ENCODE results near the gene PPP1R9B.

The PPP1R9B gene

DNA sequence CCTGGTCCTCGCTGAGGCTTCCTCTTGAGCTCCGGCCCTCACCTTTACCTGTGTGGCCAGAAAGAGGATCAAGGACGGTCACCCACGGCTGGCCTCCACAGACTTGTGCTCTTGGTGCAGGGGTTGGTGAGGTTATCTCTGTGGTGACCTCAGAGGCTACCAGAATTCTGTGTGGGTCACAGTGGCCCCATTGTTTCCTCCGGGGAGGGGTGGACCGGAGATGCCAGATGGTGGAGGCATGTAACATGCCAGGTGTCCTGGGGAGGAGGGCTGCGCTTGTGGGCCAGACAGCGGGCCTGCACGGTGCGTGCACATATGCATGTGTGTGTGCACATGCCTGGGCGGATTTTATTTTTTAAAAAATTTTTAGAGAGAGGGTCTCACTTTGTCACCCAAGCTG lies 21.7 kb upstream of the PPP1R9B start:
- DNase-seq, result no peak

DNA sequence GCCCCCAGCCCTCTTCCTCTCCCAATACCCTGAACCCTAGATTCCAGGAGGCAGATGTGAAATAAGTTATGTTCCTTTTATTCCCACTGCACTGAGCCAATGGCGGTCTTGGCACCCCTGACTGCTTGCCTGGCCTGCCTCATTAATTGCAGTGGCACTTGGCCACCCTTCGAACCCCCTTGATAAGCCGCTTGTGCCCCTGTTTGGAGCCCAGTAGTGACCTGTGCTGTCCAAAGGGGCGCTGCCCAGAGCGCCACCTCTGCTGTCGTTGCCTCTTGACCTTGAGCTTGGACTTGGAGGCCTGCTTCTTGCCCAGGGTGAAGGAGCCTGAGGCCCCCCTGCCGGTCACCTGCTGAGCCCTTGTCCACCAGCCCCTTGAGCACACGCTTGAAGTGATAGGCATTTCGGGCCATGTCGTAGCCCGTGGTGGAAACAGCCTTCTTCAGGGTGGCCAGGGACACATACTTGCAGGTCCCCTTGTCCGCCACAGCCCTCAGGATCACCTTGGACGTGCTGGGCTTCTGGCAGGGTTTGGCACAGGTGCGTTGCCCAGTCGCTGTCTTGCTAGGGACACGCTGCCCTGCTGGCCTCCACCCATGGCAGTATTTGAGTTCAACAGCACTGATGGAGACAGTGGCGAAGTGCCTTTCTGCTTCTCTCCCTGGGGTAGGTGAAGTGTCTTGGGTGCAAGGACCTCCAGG lies 21.0 kb upstream of the PPP1R9B start:
- DNase-seq, result no peak

DNA sequence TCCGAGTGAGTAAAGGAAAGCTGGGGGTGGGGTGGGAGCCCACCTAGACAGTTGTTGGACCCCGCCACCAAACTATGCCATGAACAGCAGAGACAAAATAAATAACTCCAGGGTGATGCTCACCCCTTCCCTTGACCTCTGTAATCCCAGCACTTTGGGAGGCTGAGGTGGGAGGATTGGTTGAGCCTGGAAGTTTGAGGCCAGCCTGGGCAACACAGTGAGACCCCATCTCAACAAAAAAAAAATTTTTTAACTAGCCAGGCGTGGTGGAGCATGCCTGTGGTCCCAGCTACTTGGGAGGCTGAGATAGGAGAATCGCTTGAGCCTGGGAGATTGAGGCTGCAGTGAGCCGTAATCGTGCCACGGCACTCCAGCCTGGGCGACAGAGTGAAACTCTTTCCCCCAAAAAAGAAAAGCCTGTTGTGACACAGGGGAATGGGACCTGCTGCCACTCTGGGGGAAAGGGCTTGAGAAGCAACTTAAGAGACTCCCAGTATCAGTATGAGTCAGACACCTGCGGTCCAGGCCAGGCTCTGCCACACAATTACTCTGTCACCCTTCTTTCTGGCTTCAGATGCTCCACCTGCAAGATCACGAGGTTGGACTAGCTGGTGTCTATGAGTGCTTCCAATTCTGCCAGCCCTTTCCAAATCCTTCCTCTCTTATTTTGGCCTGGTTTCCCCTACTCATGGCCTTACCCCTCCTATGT lies 20.3 kb upstream of the PPP1R9B start:
- DNase-seq, result peak in 1 of 5 donors; percentile 62

DNA sequence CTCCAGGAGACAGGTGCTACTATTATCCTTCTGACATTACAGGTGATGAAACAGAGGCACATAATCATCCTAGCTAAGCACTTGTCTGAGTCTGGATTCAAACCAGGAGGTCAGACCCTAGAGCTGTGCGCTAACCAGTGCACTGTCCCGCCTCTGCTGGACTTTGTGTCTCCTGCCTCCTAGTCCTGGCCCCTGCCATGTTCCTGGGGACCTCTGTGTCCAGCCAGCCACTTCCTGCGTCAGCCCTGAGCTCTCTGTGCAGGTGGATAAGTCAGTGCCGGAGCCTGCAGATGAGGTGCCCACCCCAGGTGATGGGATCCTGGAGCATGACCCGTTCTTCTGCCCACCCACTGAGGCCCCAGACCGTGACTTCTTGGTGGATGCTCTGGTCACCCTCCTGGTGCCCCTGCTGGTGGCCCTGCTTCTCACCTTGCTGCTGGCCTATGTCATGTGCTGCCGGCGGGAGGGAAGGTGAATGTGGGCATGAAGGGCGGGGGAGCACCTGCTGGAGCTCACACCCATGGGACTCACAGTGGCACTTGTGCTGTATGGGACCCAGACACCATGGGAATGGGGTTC lies 19.5 kb upstream of the PPP1R9B start:
- no peak for DNase-seq

DNA sequence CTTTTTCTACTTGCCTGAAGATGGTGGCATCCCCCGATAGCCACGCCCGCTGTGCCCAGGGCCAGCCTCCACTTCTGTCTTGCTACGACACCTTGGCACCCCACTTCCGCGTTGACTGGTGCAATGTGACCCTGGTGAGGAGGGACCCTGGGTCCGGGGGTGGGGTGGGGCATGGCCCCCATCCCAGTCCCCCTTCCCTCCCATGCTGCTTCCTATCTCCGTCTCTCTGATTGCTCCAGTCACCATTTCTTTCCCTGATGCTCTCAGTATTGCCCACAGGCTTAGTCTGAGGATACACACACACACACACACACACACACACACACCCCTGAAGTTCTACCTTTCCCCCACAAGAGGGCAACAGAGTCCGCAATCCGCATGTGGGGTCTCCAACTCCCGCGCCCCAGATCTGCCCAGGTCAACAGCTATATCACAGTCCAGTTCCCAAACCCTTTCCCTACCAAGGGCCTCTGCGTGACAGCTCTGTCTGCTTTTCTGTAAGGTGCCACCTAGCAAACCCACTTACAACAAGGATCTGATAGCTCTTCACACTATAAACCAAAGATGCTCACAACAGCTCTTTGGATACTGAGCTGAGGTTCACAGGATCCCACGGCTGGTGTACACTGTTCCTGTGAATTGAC lies 18.8 kb upstream of the PPP1R9B start:
- DNase-seq, result peak in 4 of 5 donors; percentile 42 to 72 (median 49)

DNA sequence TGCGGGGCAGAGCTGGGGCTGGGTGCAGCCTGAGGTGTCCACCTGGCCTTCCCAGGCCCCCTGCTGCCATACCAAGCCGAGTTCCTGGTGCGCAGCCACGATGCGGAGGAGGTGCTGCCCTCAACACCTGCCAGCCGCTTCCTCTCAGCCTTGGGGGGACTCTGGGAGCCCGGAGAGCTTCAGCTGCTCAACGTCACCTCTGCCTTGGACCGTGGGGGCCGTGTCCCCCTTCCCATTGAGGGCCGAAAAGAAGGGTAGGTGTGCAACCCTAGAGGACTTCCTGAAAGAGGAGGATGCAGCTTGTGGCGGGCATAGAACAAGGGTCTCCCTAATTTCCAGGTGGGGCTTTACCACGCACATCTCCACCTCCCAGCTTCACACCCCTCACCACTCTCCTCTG lies 17.8 kb upstream of the PPP1R9B start:
- no peak for DNase-seq

DNA sequence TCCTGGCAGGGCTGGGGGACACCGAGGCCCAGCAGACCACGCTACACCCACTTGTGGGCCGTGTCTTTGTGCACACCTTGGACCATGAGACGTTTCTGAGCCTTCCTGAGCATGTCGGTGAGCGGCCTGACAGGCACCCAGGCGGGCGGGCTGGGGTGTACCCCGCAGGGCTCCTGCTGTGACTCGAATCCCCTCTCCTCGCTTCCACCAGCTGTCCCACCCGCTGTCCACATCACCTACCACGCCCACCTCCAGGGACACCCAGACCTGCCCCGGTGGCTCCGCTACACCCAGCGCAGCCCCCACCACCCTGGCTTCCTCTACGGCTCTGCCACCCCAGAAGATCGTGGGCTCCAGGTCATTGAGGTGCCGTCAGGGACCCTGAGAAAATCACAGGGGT lies 16.9 kb upstream of the PPP1R9B start:
- DNase-seq, result no peak

DNA sequence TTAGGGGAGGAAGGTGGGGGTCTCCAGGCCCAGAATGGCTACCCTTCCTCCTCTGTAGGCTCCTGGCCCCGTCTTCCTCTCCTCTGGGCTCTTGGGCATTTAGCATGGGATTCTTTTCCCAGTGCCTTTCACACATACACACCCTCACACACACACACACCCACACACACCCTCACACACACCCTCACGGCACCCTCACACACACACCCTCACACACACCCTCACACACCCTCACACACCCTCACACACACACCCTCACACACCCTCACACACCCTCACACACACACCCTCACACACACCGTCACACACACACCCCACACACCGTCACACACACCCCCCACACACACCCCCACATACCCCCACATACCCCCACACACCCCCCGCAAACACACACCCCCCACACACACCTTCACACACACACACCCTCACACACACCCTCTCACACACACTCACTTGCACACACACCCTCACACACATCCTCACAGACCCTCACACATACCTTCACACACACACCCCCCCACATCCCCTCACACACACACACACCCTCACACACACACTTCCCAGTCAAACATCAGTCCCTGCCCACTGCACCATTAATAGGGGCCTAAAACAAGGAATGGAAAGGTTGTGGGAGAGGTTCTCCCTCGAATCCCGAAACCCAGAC lies 16.2 kb upstream of the PPP1R9B start:
- DNase-seq, result no peak

DNA sequence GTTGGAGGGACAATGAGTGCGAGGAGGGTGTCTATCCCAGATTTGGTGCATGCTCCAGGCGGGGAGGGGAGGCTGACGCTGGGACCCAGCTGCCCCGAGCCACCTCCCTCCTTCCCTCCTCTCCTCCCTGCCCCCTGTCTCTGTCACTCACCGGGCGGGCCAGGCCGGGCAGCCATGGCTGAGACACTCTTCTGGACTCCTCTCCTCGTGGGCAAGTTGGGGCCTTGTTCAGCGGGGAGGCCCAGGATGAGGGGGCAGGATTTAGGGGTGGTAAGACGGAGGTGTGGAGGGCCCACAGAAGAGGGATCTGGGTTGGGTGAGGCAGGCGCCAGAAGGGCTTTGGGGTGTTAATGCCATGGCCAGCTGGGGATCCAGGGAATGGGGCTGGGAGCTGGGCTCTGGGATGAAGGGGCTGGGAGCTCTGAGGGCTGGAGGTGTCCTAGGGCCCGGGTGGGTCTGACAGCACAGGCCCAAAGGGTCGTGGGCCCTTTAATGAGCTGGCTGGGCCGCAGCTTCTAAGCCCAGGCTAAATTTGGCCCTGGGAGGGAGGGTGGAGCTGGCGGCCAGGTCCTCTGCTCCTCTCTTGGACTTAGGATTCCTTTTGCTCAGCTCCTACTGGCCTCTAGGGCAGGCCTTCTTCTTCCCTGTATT lies 15.5 kb upstream of the PPP1R9B start, which contains the start of gene SGCA:
TSS of gene SGCA (plus strand) at position 139 of the 651 bp plus-strand sequence. CDS start at position 175, 36 bp downstream.
- DNase-seq, result no peak

DNA sequence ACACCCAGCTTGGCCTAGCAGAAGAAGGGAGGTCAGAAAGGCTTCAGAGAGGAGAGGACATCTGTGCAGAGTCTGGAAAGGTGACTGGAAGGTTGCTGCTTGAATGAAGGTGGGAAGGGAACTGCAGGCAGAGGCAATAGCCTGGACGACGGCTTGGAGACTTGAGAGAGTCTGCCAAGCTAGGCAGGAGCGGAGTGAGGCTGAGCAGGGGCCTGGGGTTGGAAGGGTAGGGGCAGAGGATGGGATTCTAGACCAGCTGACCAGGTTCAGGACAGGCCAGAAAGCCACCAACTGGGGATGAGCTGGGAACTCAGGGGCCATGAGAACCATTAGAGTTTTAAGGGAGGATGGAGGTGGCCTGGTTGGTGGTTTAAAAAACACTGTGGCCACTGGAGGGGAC lies 15.0 kb upstream of the PPP1R9B start:
- no peak for DNase-seq

DNA sequence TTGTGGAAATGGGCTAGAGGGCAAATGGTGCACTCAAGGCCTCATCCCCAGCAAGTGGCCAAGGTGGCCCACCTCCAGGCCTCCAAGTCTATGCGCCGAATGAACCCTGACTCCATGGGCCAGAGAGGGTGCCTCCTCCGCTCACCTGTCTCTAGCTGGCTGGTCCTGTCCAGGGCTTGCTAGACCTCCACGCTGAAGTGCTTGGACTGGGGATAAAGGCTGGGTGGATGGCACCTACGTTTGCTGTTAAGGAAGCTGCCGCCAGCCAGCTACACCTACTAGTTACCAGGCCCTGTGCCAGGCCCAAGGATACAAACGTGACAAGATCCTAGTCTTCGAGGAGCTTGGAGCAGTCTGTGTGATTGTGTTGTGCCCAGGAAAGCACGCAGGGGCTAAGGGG lies 14.6 kb upstream of the PPP1R9B start:
- DNase-seq, result no peak

DNA sequence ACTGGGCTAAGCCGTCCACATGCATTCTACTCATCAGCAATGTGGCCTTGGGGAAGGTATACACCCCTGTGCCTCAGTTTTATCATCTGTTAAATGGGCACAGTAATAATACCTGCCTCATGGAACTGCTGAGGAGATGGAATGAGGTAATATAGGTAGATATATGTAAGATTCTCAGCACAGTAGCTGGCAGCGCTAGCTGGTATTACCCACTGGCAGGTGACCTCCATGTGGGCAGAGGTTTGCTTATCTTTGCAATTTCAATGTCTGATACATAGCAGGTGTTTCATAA lies 14.2 kb upstream of the PPP1R9B start:
- no peak for DNase-seq

DNA sequence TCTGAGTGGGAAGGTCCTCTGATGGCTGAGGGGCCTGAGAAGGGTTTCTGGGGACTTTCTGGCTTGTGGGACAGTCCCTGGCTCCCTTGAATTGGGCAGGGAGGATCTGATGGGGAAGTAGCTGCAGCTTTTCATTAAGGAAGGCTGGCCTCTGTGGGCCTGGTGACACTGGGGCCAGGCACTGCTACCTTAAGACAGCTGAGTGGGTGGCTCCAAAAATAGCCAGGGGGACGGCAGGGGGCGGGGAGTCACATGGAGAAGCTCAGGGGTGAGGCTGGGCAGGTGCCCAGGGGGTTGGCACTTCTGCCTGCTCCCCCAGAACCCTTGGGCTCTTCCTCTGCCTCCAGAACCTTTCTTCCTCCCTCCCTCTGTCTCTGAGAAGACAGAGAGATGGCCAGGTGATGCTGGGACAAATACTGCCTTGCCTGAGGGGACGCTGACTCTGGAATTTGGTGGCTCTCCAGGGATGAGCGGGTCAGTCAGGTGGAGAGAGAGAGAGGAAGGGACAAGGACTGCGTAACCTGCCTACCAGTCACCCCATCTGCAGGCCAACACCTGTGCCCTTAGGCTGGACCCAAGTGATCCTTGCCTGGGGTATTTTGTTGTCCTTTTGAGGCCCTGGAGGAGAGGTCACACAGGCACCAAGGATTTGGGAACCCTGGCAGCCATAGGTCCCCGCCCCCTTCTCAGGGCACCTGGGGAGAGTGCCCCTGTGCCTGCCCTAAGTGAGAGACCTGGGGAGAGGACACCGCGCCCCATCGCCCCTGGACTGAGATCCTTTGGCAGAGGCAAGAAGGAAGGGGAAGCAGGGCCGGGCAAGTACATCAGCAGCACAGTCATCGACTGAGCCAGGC lies 13.6 kb upstream of the PPP1R9B start:
- DNase-seq, result no peak

DNA sequence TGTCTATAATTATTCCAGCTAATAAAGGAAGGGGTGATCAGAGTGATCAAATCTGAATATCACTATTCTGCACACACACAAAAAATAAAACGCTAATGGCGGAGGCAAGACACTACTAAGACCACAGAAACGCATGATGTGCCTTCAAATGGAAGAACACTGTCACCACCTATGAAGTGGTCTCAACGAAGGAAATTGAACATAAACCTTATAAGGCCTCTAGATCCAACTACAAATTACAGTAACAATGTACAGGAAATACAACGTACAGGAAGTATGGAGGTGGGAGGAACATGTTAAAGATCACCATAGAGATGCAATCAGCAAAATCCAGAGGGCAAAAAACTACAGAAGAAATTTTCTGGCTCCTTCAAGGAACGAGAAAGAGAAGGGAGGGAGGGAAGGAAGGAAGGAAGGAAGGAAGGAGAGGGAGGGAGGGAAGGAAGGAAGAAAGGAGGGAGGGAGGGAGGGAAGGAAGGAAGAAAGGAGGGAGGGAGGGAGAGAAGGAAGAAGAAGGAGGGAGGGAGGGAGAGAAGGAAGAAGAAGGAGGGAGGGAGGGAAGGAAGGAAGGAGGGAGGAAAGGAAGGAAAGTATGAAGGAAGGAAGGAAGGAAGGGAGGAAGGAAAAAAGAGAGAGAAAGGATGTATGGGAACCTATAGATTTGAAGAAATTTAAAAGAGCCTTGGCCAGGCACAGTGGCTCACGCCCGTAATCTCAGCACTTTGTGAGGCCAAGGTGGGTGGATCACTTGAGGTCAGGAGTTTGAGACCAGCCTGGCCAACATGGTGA lies 12.2 kb upstream of the PPP1R9B start:
- DNase-seq, result no peak

DNA sequence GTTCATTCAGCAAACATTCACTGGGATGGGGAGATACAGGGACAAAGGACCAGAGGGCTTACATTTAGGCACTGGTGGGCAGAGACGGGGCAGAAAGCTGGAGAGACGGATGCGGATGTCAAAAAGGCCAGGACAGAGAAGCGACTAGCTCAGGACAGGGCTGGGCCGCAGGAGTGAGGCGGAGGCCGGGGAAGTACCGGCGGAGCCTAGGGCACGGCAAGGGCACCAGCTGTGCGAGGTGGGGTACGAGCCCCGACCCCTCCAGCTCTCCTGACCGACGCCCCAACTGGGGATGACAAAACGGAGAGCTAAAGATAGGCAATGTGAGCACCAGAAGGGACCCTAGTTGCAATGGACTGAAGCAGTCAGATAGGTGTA lies 11.4 kb upstream of the PPP1R9B start:
- no peak for DNase-seq

DNA sequence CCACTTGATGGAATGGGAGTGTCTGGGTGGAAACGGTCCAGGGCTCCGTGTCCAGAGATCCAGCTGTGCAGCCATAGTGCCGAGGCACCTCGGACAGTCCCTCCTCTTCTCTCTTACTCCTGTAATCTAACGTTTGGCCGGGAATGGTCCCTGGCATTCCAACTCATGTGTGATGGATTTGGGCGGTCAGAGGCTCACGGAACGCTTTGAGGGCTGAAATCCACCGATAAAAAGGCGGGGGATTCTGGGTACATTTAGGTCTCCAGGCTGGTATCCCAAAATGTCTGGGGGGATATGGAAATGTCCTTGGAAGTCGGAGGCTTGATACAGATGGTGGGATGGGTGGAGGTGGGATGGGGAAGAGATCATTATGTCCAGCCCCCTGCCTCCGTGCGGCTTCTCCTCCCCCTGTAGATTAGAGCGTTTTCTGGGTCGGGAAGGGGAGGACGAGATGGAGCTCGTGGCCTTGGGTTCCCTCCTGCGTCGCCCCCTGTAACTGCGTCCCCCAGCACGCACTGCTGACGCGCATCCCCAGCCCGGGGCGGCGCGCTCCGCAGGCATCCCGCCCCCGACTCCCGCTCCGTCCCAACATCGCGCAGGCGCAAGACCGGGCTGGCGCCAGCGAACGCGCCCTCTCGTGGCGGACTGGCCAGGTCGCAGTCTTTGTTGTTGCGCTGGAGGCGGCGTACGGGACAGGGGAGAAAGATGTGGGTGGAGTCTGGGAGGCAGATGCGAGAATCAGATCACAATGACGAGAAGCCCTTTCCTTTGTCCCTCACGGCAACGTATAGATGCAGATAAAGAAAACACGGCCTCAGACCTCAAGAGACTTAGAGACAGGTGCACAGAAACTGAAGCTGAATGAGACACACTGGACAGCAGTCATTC lies 10.8 kb upstream of the PPP1R9B start:
- peak; percentile 89 to 94 (median 92) for DNase-seq

DNA sequence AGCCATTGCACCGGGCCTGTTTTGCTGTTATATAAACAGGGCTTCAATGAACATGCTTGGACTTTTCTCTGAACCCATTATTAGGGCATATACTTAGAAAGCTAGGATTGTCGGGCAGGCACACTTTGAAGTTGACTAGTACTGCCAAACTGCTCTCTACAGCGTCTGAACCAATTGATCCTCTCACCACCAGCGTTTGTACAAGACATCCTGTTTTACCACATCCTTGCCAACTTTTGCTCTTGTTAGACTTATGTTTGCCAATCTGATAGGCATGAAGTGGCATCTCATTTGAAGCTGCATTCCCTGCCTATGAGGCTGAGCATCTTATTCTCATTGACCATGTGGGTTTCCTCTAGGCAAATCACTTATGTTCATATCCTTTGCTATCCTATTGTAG lies 7.4 kb upstream of the PPP1R9B start:
- DNase-seq, result peak in 1 of 5 donors; percentile 63

DNA sequence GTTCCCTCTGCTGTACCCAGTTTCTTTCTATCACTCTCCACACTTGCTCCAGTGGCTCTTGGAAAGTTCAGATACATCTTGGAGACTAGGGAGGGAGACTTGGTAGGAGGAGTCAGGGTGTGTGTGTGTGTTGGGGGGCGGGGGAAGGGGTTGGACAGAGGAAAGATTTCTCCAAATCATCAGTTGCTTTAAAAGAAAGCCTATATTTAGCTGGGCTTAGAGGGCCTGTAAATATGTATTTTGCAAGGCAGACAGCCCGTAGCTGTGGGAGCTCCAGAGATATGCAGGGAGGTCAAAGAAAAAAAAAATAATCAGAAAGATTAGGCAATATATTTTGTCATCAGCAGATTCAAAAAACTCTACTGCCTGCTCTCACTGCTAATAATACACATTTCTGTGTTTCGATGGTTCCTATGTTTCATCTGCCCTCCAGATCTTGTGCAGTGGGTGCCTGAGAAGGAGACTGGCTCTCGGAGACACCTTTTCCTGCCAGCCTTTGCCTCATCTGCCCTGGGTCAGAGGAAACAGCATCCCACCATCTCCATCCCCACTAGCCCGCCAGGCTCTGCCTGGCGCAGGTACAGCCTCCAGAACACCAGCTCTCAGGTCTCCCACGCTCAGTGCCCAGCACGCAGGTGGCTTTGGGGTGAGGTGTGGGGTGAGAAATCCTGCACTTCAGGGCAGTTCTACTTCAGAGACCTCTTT lies 4.8 kb upstream of the PPP1R9B start:
- DNase-seq, result no peak

DNA sequence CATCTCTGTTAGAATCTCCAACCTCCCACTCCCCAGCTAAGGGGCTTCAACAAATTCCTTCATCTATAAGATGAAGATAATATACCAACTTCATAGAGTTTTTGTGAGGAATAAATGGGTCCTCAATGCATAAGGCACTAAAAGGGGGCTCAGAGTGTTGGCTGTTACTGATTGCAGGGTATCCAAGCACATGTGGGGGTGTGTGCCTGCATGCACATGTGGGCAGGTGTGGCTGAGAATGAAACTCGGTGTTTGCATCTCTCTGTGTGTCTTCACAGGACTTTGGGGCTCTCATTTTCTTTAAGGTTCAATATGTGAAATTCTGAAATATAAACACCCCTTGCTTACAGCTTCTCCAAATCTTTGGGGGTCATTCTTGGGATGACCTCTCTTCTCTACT lies 4.1 kb upstream of the PPP1R9B start:
- DNase-seq, result no peak
